ENCODE measurements around the gene IL11RA. TPM values are rescaled to one million over a fixed set of nuclear protein-coding genes. Genes with fewer than 3 reads are reported as not detected.
A peak's percentile ranks its signal among the peaks of the same experiment; 100 is the strongest.

The IL11RA gene
- total and polyA plus RNA-seq, 8 donors: 4.4 to 57.4 (median 22.7) TPM

DNA sequence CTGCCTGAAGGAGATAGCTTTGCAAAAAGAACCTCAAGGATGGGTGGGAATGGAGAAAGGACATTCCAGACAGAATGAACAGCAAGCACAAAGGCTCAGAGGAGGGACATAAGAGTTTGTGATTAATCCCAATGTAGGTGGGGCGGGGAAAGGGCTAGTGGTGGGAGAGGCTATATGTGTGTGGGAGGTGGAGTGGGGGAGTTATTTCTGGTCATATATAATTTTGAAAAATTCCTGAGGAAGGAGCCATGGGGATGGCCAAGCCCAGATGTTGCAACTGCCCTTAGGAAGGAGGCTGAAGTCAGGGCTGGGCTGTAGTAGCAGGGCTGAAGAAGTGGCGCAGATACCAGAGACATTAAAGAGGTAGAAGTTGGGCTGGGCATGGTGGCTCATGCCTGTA, 23.9 kb downstream of the IL11RA start:
- 95 to 100% (median 100%) methylated on average over 2 of the region's 2 CpGs for WGBS, 5 donors

GRCh38 chr9:34684145-34684544, 32.2 kb downstream of the IL11RA start:
- peaks cover 0 to 12% (median 4%) of the 10 kb centered on the region in 4 donors for H3K36me3 ChIP-seq
- intact Hi-C loops (cut with DNase I; ENCODE audit: low total_unique reads): no loop called here
- 81 to 93% (median 88%) methylated on average over 4 of the region's 4 CpGs for WGBS, 5 donors
- H3K9me3 ChIP-seq: no peaks in the 10 kb centered on the region
- no peak for DNase-seq
- TF ChIP-seq EP300 (IDR thresholded peaks at IDR 0.05) (no peak), POLR2A (IDR thresholded peaks at IDR 0.05) (no peak), POLR2AphosphoS5 (IDR thresholded peaks at IDR 0.05) (no peak)
- TF ChIP-seq, protein P1, sequence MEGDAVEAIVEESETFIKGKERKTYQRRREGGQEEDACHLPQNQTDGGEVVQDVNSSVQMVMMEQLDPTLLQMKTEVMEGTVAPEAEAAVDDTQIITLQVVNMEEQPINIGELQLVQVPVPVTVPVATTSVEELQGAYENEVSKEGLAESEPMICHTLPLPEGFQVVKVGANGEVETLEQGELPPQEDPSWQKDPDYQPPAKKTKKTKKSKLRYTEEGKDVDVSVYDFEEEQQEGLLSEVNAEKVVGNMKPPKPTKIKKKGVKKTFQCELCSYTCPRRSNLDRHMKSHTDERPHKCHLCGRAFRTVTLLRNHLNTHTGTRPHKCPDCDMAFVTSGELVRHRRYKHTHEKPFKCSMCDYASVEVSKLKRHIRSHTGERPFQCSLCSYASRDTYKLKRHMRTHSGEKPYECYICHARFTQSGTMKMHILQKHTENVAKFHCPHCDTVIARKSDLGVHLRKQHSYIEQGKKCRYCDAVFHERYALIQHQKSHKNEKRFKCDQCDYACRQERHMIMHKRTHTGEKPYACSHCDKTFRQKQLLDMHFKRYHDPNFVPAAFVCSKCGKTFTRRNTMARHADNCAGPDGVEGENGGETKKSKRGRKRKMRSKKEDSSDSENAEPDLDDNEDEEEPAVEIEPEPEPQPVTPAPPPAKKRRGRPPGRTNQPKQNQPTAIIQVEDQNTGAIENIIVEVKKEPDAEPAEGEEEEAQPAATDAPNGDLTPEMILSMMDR (IDR thresholded peaks at IDR 0.05): no peak
- H3K4me1 ChIP-seq: peaks cover 0 to 14% (median 6%) of the 10 kb centered on the region in 4 donors
- H3K27me3 ChIP-seq: no peaks in the 10 kb centered on the region
- H3K27ac ChIP-seq: no peak overlapping the region
- H3K4me3 ChIP-seq: no peak overlapping the region

More for the DNA sequence above, 23.9 kb downstream of the IL11RA start:
- H3K27me3 ChIP-seq: no peaks in the 10 kb centered on the region
- no peaks in the 10 kb centered on the region for H3K4me1 ChIP-seq
- no peak overlapping the region for H3K4me3 ChIP-seq
- no peak overlapping the region for H3K27ac ChIP-seq
- peaks cover 0 to 2% (median 0%) of the 10 kb centered on the region in 4 donors for H3K36me3 ChIP-seq
- TF ChIP-seq EP300 (IDR thresholded peaks at IDR 0.05) (no peak), POLR2AphosphoS5 (IDR thresholded peaks at IDR 0.05) (no peak), POLR2A (IDR thresholded peaks at IDR 0.05) (no peak)
- TF ChIP-seq, protein P1 (IDR thresholded peaks at IDR 0.05): no peak
- H3K9me3 ChIP-seq: no peaks in the 10 kb centered on the region
- intact Hi-C loops (cut with DNase I; ENCODE audit: low total_unique reads): no loop called here
- no peak for DNase-seq

GRCh38 chr9:34684816-34685215, 32.8 kb downstream of the IL11RA start:
- H3K36me3 ChIP-seq: peaks cover 0 to 12% (median 4%) of the 10 kb centered on the region in 4 donors
- 87 to 96% (median 94%) methylated on average over 4 of the region's 4 CpGs for WGBS, 5 donors

GRCh38 chr9:34685591-34685990, 33.6 kb downstream of the IL11RA start:
- Histone ChIP-seq H3K4me3 (no peak overlapping the region), H3K27ac (peak overlapping the region in 1 of 5 donors; percentile 4), H3K27me3 (no peaks in the 10 kb centered on the region), H3K9me3 (no peaks in the 10 kb centered on the region), H3K36me3 (peaks cover 0 to 12% (median 4%) of the 10 kb centered on the region in 4 donors), H3K4me1 (peaks cover 0 to 14% (median 7%) of the 10 kb centered on the region in 4 donors)
- WGBS, 5 donors: 73 to 90% (median 82%) methylated on average over 4 of the region's 4 CpGs
- no peak for TF ChIP-seq EP300 (IDR thresholded peaks at IDR 0.05)
- no peak for TF ChIP-seq POLR2A (IDR thresholded peaks at IDR 0.05)
- DNase-seq: no peak
- intact Hi-C loops (cut with DNase I; ENCODE audit: low total_unique reads): no loop called here

More at GRCh38 chr9:34684816-34685215, 32.8 kb downstream of the IL11RA start:
- H3K4me3 ChIP-seq: no peak overlapping the region
- intact Hi-C loops (cut with DNase I; ENCODE audit: low total_unique reads): no loop called here
- H3K27me3 ChIP-seq: no peaks in the 10 kb centered on the region
- H3K4me1 ChIP-seq: peaks cover 0 to 14% (median 6%) of the 10 kb centered on the region in 4 donors
- no peak overlapping the region for H3K27ac ChIP-seq
- TF ChIP-seq EP300 (IDR thresholded peaks at IDR 0.05): no peak
- no peak for TF ChIP-seq POLR2AphosphoS5 (IDR thresholded peaks at IDR 0.05)
- no peak for TF ChIP-seq POLR2A (IDR thresholded peaks at IDR 0.05)
- TF ChIP-seq, protein P1 (IDR thresholded peaks at IDR 0.05): no peak
- no peaks in the 10 kb centered on the region for H3K9me3 ChIP-seq
- no peak for DNase-seq

DNA sequence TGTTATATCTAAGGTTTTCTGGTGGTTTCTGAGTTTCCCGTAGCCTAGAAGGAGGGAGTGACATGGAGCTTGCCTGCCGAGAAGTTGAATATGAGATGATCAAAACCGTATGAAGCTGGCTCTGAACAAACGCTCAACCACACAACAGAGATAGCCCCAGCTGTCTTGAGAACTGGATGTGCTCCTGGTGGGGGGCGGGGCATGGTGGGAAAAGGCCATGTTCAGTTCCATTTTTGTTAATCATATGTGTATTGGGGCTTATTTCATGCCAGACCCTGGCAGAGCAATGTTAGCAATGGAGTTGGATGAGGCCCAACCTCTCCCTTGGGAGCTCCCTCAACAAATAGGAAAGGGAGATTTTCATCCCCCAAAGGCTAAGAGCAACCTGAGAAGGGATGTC, 34.2 kb downstream of the IL11RA start:
- peaks cover 0 to 7% (median 4%) of the 10 kb centered on the region in 4 donors for H3K36me3 ChIP-seq
- intact Hi-C loops (cut with DNase I; ENCODE audit: low total_unique reads): no loop called here
- no peak for DNase-seq
- H3K9me3 ChIP-seq: no peaks in the 10 kb centered on the region
- peak overlapping the region in 1 of 5 donors; percentile 4 for H3K27ac ChIP-seq
- H3K4me1 ChIP-seq: peaks cover 0 to 14% (median 10%) of the 10 kb centered on the region in 4 donors
- TF ChIP-seq, protein P1 (IDR thresholded peaks at IDR 0.05): no peak
- TF ChIP-seq POLR2A (IDR thresholded peaks at IDR 0.05) (no peak), POLR2AphosphoS5 (IDR thresholded peaks at IDR 0.05) (no peak)
- no peak overlapping the region for H3K4me3 ChIP-seq
- H3K27me3 ChIP-seq: no peaks in the 10 kb centered on the region
- 67 to 82% (median 77%) methylated on average over 5 of the region's 5 CpGs for WGBS, 5 donors

All from stomach (tissue), 9 donors.